ENCODE data around the gene SLC35G6. TPM values are rescaled to one million over a fixed set of nuclear protein-coding genes. Genes with fewer than 3 reads are reported as not detected.

SLC35G6 gene
- total and polyA plus RNA-seq, 2 donors (not counting 1 experiment from before 2014, with no cell fraction given): not detected

DNA sequence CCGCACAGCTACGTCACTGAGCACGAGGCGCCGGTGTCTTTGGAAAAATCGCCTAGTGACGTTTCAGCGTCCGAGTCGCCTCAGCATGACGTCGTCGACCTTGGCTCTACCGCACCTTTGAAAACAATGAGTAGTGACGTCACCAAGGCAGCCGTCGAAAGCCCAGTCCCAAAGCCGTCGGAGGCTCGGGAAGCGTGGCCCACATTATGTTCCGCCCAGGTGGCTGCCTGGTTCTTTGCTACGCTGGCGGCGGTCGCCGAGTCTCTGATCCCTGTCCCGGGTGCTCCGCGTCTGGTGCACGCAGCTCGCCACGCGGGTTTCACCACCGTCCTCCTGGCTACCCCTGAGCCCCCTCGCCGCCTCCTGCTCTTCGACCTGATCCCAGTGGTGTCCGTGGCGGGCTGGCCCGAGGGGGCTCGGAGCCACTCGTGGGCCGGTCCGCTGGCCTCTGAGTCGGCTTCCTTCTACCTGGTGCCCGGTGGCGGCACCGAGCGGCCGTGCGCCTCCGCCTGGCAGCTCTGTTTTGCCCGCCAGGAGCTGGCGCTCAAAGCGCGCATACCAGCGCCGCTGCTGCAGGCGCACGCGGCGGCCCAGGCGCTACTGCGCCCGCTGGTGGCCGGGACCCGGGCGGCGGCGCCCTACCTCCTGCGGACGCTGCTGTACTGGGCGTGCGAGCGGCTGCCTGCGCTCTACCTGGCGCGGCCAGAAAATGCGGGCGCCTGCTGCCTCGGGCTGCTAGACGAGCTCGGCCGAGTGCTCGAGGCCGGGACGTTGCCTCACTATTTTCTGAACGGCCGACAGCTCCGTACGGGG, 44.5 kb upstream of the SLC35G6 start:
- no peak for TF ChIP-seq EZH2 (IDR thresholded peaks at IDR 0.05; ENCODE audit: low read length, missing control alignments)
- TF ChIP-seq, protein P1, sequence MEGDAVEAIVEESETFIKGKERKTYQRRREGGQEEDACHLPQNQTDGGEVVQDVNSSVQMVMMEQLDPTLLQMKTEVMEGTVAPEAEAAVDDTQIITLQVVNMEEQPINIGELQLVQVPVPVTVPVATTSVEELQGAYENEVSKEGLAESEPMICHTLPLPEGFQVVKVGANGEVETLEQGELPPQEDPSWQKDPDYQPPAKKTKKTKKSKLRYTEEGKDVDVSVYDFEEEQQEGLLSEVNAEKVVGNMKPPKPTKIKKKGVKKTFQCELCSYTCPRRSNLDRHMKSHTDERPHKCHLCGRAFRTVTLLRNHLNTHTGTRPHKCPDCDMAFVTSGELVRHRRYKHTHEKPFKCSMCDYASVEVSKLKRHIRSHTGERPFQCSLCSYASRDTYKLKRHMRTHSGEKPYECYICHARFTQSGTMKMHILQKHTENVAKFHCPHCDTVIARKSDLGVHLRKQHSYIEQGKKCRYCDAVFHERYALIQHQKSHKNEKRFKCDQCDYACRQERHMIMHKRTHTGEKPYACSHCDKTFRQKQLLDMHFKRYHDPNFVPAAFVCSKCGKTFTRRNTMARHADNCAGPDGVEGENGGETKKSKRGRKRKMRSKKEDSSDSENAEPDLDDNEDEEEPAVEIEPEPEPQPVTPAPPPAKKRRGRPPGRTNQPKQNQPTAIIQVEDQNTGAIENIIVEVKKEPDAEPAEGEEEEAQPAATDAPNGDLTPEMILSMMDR (conservative IDR thresholded peaks at IDR 0.05 in 1 of 2, IDR thresholded peaks at IDR 0.05 in 1 of 2; ENCODE audit: low read depth in 1 of 2, low read length in 2 of 2): peak; percentile 35 to 72
- H4K20me1 ChIP-seq (ENCODE audit: control insufficient read depth, extremely low read depth, insufficient read depth, low read length): no peaks in the 10 kb centered on the region
- peak overlapping the region; percentile 75 for H3K4me2 ChIP-seq (ENCODE audit: extremely low read depth, insufficient read depth, low read length)
- H3K9me3 ChIP-seq (ENCODE audit: control insufficient read depth, insufficient read depth, low read depth, low read length): no peaks in the 10 kb centered on the region
- H3K27me3 ChIP-seq (ENCODE audit: control insufficient read depth, insufficient read depth, low read length): peaks cover 25% of the 10 kb centered on the region
- no peak overlapping the region for H3K27ac ChIP-seq (ENCODE audit: insufficient read depth, low read length)
- peak overlapping the region in 2 of 4 experiments; percentile 17 to 42 for H3K4me3 ChIP-seq (replicated peaks in 1 of 4; ENCODE audit: control extremely low read depth in 1 of 4, insufficient read depth in 1 of 4, low read depth in 3 of 4, low read length in 4 of 4)
- DNase-seq (ENCODE audit: low read depth in 2 of 2): peak; percentile 71 to 72
- H3K79me2 ChIP-seq (ENCODE audit: control insufficient read depth, insufficient read depth, low read length): no peaks in the 10 kb centered on the region
- H3K9ac ChIP-seq (ENCODE audit: insufficient read depth, low read length): no peak overlapping the region
- peaks cover 13% of the 10 kb centered on the region for H3K4me1 ChIP-seq (ENCODE audit: control insufficient read depth, extremely low read depth, insufficient read depth, low read length)
- no peaks in the 10 kb centered on the region for H3K36me3 ChIP-seq (ENCODE audit: control insufficient read depth, insufficient read depth, low read length)
- H2AFZ ChIP-seq (ENCODE audit: low read length): peak overlapping the region; percentile 23

DNA sequence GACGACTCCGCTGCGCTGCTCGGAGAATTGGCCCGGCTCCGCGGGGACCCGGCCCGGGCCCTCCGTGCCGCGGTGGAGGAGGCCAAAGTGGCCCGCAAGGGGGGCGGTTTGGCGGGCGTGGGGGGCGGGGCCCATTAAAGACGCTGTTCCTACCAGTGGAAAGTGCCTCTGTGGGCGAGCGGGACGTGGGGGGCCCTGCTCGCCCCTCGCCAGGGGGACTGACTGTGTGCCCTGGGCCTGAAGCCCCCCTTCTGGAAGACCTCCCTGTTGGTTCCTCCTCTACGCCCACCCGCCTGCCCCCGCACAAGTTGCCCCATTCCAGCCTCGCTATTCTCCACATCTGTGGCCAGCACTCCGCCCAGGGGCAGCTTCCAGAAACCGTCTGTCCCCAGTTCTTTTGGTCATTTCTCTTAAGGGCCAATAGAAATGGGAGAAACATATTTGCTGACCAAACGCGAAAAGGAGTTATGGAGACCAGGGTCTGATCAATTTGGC, 43.8 kb upstream of the SLC35G6 start:
- Histone ChIP-seq H3K36me3 (ENCODE audit: control insufficient read depth, insufficient read depth, low read length) (no peaks in the 10 kb centered on the region), H3K9me3 (ENCODE audit: control insufficient read depth, insufficient read depth, low read depth, low read length) (no peaks in the 10 kb centered on the region), H3K4me1 (ENCODE audit: control insufficient read depth, extremely low read depth, insufficient read depth, low read length) (peaks cover 13% of the 10 kb centered on the region), H3K9ac (ENCODE audit: insufficient read depth, low read length) (no peak overlapping the region), H4K20me1 (ENCODE audit: control insufficient read depth, extremely low read depth, insufficient read depth, low read length) (no peaks in the 10 kb centered on the region), H3K79me2 (ENCODE audit: control insufficient read depth, insufficient read depth, low read length) (no peaks in the 10 kb centered on the region), H3K4me2 (ENCODE audit: extremely low read depth, insufficient read depth, low read length) (peak overlapping the region; percentile 75), H3K4me3 (replicated peaks in 1 of 4; ENCODE audit: control extremely low read depth in 1 of 4, insufficient read depth in 1 of 4, low read depth in 3 of 4, low read length in 4 of 4) (peak overlapping the region in 1 of 4 experiments; percentile 42), H3K27ac (ENCODE audit: insufficient read depth, low read length) (no peak overlapping the region), H3K27me3 (ENCODE audit: control insufficient read depth, insufficient read depth, low read length) (peaks cover 25% of the 10 kb centered on the region), H2AFZ (ENCODE audit: low read length) (no peak overlapping the region)
- no peak for TF ChIP-seq EZH2 (IDR thresholded peaks at IDR 0.05; ENCODE audit: low read length, missing control alignments)
- TF ChIP-seq, protein P1 (conservative IDR thresholded peaks at IDR 0.05 in 1 of 2, IDR thresholded peaks at IDR 0.05 in 1 of 2; ENCODE audit: low read depth in 1 of 2, low read length in 2 of 2): no peak
- no peak for DNase-seq (ENCODE audit: low read depth in 2 of 2)

- Histone ChIP-seq H3K36me3 (ENCODE audit: control insufficient read depth, insufficient read depth, low read length) (no peaks in the 10 kb centered on the region), H3K27me3 (ENCODE audit: control insufficient read depth, insufficient read depth, low read length) (peaks cover 25% of the 10 kb centered on the region), H3K9ac (ENCODE audit: insufficient read depth, low read length) (no peak overlapping the region), H3K4me3 (replicated peaks in 1 of 4; ENCODE audit: control extremely low read depth in 1 of 4, insufficient read depth in 1 of 4, low read depth in 3 of 4, low read length in 4 of 4) (peak overlapping the region in 1 of 4 experiments; percentile 42), H3K4me1 (ENCODE audit: control insufficient read depth, extremely low read depth, insufficient read depth, low read length) (peaks cover 13% of the 10 kb centered on the region), H3K79me2 (ENCODE audit: control insufficient read depth, insufficient read depth, low read length) (no peaks in the 10 kb centered on the region), H3K27ac (ENCODE audit: insufficient read depth, low read length) (no peak overlapping the region), H4K20me1 (ENCODE audit: control insufficient read depth, extremely low read depth, insufficient read depth, low read length) (no peaks in the 10 kb centered on the region), H3K4me2 (ENCODE audit: extremely low read depth, insufficient read depth, low read length) (peak overlapping the region; percentile 9), H2AFZ (ENCODE audit: low read length) (no peak overlapping the region), H3K9me3 (ENCODE audit: control insufficient read depth, insufficient read depth, low read depth, low read length) (no peaks in the 10 kb centered on the region)
- DNase-seq (ENCODE audit: low read depth in 2 of 2): no peak
- TF ChIP-seq, protein P1 (conservative IDR thresholded peaks at IDR 0.05 in 1 of 2, IDR thresholded peaks at IDR 0.05 in 1 of 2; ENCODE audit: low read depth in 1 of 2, low read length in 2 of 2): no peak
- peak; percentile 60 for TF ChIP-seq EZH2 (IDR thresholded peaks at IDR 0.05; ENCODE audit: low read length, missing control alignments)
These were observed 43.2 kb upstream of the SLC35G6 start for GRCh38 chr17:7437950-7438614.
